Panc1 (cell line): Measurements from ENCODE around the gene MOB2. TPM values are rescaled to one million over a fixed set of nuclear protein-coding genes. Genes with fewer than 3 reads are reported as not detected.

Experiments used
- ATAC-seq: fragments of 200-7000 bp; cut with Tn5 transposase; 2 replicates; pipeline ENCODE4 v1.9.1; 2020; ENCODE audit warnings: mild to moderate bottlenecking, moderate library complexity
- BruUV-seq: library from RNA; stranded (reverse); fragments of 400-500 nt; replicated peaks from 2 replicates; lab custom pipeline; 2021; lab: Mats Ljungman, UMichigan
- CTCF ChIA-PET: fragments of 300-600 bp; sonication (Branson Sonifier 250); formaldehyde crosslinking; loops from one replicate; lab custom pipeline; 2022; ENCODE audit warnings: antibody characterized with exemption; lab: Charles Lee
- POLR2A ChIA-PET: fragments of 300-600 bp; sonication (Branson Sonifier 250); formaldehyde crosslinking; loops from one replicate; lab custom pipeline; 2022; ENCODE audit warnings: antibody characterized with exemption; lab: Charles Lee
- DNase-seq: peaks from one replicate; pipeline ENCODE4 v3.0.0-alpha.2; 2010; ENCODE audit warnings: low read depth, low spot score
- H3K27ac ChIP-seq: 2 replicates; pipeline ENCODE4 v1.5.1; 2011; ENCODE audit warnings: mild to moderate bottlenecking, low read length, inconsistent platforms
- H3K27me3 ChIP-seq: fragments of 200-500 bp; sonication (Bioruptor generic); 2 replicates; pipeline ENCODE4 v1.6.0; 2014; ENCODE audit warnings: low read length, inconsistent platforms; ENCODE audit not compliant: control insufficient read depth, insufficient read depth
- H3K36me3 ChIP-seq: fragments of 200-500 bp; sonication (Bioruptor generic); 2 replicates; pipeline ENCODE4 v1.5.1; 2014; ENCODE audit warnings: inconsistent platforms, mild to moderate bottlenecking, low read length, moderate library complexity; ENCODE audit not compliant: control insufficient read depth, insufficient read depth
- H3K4me1 ChIP-seq: 2 replicates; pipeline ENCODE4 v1.5.1; 2011; ENCODE audit warnings: inconsistent platforms, mild to moderate bottlenecking, low read length, moderate library complexity; ENCODE audit not compliant: control insufficient read depth, insufficient read depth
- H3K4me3 ChIP-seq, 2 experiments: 2 replicates each; pipeline ENCODE4 v1.5.1; 2011 to 2012; ENCODE audit warnings: low read depth in 2 of 2, low read length in 2 of 2, mild to moderate bottlenecking in 2 of 2, inconsistent platforms in 1 of 2, moderate library complexity in 1 of 2
- H3K9me3 ChIP-seq: fragments of 200-500 bp; sonication (Bioruptor generic); 2 replicates; pipeline ENCODE4 v1.5.1; 2014; ENCODE audit warnings: low read depth, mild to moderate bottlenecking, inconsistent platforms, low read length, moderate library complexity; ENCODE audit not compliant: control insufficient read depth, insufficient read depth
- CTCF ChIP-seq: fragments of 450-650 bp; IDR thresholded peaks from 2 replicates; pipeline ENCODE4 v1.5.1; 2017; ENCODE audit warnings: mild to moderate bottlenecking
- POLR2AphosphoS5 ChIP-seq: IDR thresholded peaks from 2 replicates; pipeline ENCODE4 v1.6.1; 2012; ENCODE audit warnings: mild to moderate bottlenecking, low read depth, low read length, moderate library complexity
- REST ChIP-seq, 2 experiments: IDR thresholded peaks; 2 replicates each; pipeline ENCODE4 v1.6.1; 2011 to 2012; ENCODE audit warnings: low read depth in 2 of 2, control low read depth in 1 of 2, low read length in 1 of 2, mild to moderate bottlenecking in 1 of 2, moderate library complexity in 1 of 2; ENCODE audit not compliant: insufficient read depth in 1 of 2
- SIN3A ChIP-seq: IDR thresholded peaks from 2 replicates; pipeline ENCODE4 v1.6.1; 2012; ENCODE audit warnings: low read depth, mild to moderate bottlenecking, low read length, moderate library complexity, borderline replicate concordance; ENCODE audit not compliant: insufficient read depth
- TCF7L2 ChIP-seq: IDR thresholded peaks from 2 replicates; pipeline ENCODE4 v1.6.1; 2011; ENCODE audit warnings: mild to moderate bottlenecking, low read depth, low read length, inconsistent platforms
- in situ Hi-C: cut with HindIII; loops from 2 replicates; pipeline ENCODE4 v1.10.0; 2016; ENCODE audit warnings: low sequenced_read_pairs, low pct_unique_long_range_greater_than_20kb
- intact Hi-C: fragments of 100-400 bp; cut with micrococcal nuclease; formaldehyde crosslinking; loops from one replicate; pipeline ENCODE4 v1.10.0; 2022; ENCODE audit not compliant: unreplicated experiment
- total RNA-seq: library from RNA; stranded (reverse); gene quantifications from one replicate; pipeline ENCODE4 v1.2.1, GENCODE V29; 2021; ENCODE audit not compliant: unreplicated experiment

MOB2 gene
- total RNA-seq, 1 experiment from 2014 or later, result 51.2 TPM

GRCh38 chr11:1532014-1532586, 45.5 kb upstream of the MOB2 start:
- ATAC-seq, result no peak
- Histone ChIP-seq H3K36me3 (no peaks in the 10 kb centered on the region), H3K4me3 (no peak overlapping the region), H3K27ac (no peak overlapping the region), H3K27me3 (no peaks in the 10 kb centered on the region), H3K9me3 (no peaks in the 10 kb centered on the region), H3K4me1 (peaks cover 4% of the 10 kb centered on the region)
- TF ChIP-seq CTCF (no peak), REST (IDR thresholded peaks at IDR 0.05; ENCODE audit: insufficient read depth in 1 of 2, low read depth in 2 of 2, low read length in 1 of 2) (no peak), POLR2AphosphoS5 (no peak), SIN3A (no peak), TCF7L2 (no peak)
- ChIA-PET POLR2A (no interaction called here), CTCF (interaction anchor here (0.7 to 1.2 kb wide), 2 partner anchors 15 to 1395 kb away, joined by 3 to 4 read pairs; no protein-coding TSS in a partner anchor)
- in situ Hi-C loops (no loop called here), intact Hi-C loops (no loop called here)
- no peak for DNase-seq
- BruUV-seq, result no TSS peak

- Histone ChIP-seq H3K9me3 (no peaks in the 10 kb centered on the region), H3K27me3 (no peaks in the 10 kb centered on the region), H3K36me3 (no peaks in the 10 kb centered on the region), H3K4me3 (no peak overlapping the region), H3K4me1 (peaks cover 4% of the 10 kb centered on the region), H3K27ac (no peak overlapping the region)
- TF ChIP-seq POLR2AphosphoS5, result no peak
- TF ChIP-seq CTCF, result no peak
- no peak for TF ChIP-seq REST (IDR thresholded peaks at IDR 0.05; ENCODE audit: insufficient read depth in 1 of 2, low read depth in 2 of 2, low read length in 1 of 2)
- no peak for TF ChIP-seq SIN3A
- no peak for TF ChIP-seq TCF7L2
- intact Hi-C loops, result no loop called here
- ChIA-PET CTCF (interaction anchor here (0.7 to 1.2 kb wide), 2 partner anchors 15 to 1395 kb away, joined by 3 to 4 read pairs; no protein-coding TSS in a partner anchor), POLR2A (no interaction called here)
- ATAC-seq, result no peak
- in situ Hi-C loops, result no loop called here
- no TSS peak for BruUV-seq
- no peak for DNase-seq
Measured at GRCh38 chr11:1531449-1532013, 45.0 kb upstream of the MOB2 start.
